ENCODE data around the gene PTH2R.

The PTH2R gene

DNA sequence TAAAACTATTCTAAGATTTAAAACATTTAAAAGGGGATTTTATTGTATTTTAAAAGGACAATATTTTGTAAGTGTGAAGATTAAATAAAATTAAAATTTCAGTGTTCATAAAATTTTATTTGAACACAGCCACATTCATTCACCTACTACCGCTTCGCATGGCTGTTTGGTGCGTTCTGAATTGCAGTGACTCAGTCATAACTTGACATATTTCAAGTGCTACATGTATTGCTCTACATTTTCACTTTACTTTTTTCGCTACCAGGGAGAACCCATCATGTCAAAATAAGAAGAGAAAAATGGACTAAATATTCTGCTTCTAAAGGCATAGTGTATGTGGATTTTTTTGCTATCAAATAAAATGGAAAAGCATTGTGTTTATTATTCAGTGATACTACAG, 8.7 kb downstream of the PTH2R start:
- no peaks in the 10 kb centered on the region for H3K9me2 ChIP-seq (replicated peaks; ENCODE audit: control insufficient read depth, low read length)
- no peaks in the 10 kb centered on the region for H3K4me1 ChIP-seq (ENCODE audit: control insufficient read depth, low read length)
- 0 out of 2 replicates have a peak, but pooled peaks cover 3% of the 10 kb centered on the region for H3K27me3 ChIP-seq (ENCODE audit: control insufficient read depth, low read length)
- H4K20me1 ChIP-seq (ENCODE audit: control insufficient read depth, insufficient read depth, low read depth, low read length) = no peaks in the 10 kb centered on the region
- H3K4me3 ChIP-seq (ENCODE audit: low read length) = no peak overlapping the region
- TF ChIP-seq, protein P1, sequence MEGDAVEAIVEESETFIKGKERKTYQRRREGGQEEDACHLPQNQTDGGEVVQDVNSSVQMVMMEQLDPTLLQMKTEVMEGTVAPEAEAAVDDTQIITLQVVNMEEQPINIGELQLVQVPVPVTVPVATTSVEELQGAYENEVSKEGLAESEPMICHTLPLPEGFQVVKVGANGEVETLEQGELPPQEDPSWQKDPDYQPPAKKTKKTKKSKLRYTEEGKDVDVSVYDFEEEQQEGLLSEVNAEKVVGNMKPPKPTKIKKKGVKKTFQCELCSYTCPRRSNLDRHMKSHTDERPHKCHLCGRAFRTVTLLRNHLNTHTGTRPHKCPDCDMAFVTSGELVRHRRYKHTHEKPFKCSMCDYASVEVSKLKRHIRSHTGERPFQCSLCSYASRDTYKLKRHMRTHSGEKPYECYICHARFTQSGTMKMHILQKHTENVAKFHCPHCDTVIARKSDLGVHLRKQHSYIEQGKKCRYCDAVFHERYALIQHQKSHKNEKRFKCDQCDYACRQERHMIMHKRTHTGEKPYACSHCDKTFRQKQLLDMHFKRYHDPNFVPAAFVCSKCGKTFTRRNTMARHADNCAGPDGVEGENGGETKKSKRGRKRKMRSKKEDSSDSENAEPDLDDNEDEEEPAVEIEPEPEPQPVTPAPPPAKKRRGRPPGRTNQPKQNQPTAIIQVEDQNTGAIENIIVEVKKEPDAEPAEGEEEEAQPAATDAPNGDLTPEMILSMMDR (IDR thresholded peaks at IDR 0.05; ENCODE audit: low read depth, low read length, poor library complexity, severe bottlenecking) = no peak
- TF ChIP-seq EZH2phosphoT487 (IDR thresholded peaks at IDR 0.05; ENCODE audit: borderline replicate concordance, low read length) = no peak
- H3F3A ChIP-seq (ENCODE audit: control insufficient read depth, insufficient read depth) = no peaks in the 10 kb centered on the region
- H3K27ac ChIP-seq (ENCODE audit: low read depth, low read length) = no peak overlapping the region
- H3K9me3 ChIP-seq (ENCODE audit: control insufficient read depth, insufficient read depth, low read length) = no peaks in the 10 kb centered on the region
- H3K4me2 ChIP-seq (ENCODE audit: low read length) = no peak overlapping the region
- no peaks in the 10 kb centered on the region for H3K36me3 ChIP-seq (ENCODE audit: control insufficient read depth, low read length)
- H3K79me2 ChIP-seq (ENCODE audit: control insufficient read depth, low read length) = no peaks in the 10 kb centered on the region

DNA sequence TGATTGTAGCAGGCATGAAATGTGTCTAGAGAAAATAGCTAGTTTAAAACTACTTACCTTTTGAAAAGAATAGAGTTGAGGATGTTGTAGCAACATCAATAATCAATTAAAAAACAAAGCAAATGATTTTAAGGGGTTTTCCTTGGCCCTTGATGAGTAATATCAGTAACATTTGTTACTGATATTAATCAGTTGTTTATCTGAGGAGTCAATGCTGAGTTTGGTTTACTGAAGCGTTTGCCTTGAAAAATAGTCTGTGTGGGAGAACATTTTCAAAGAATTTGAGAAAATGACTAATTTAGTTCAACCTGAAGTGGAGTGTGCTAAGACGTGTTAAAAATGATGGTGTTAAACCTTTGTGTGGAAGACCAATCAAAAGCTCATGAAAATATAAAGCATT, 9.3 kb downstream of the PTH2R start:
- Histone ChIP-seq H3F3A (ENCODE audit: control insufficient read depth, insufficient read depth) (no peaks in the 10 kb centered on the region), H3K4me2 (ENCODE audit: low read length) (no peak overlapping the region), H4K20me1 (ENCODE audit: control insufficient read depth, insufficient read depth, low read depth, low read length) (no peaks in the 10 kb centered on the region), H3K79me2 (ENCODE audit: control insufficient read depth, low read length) (no peaks in the 10 kb centered on the region), H3K4me3 (ENCODE audit: low read length) (no peak overlapping the region), H3K36me3 (ENCODE audit: control insufficient read depth, low read length) (no peaks in the 10 kb centered on the region), H3K27me3 (ENCODE audit: control insufficient read depth, low read length) (0 out of 2 replicates have a peak, but pooled peaks cover 3% of the 10 kb centered on the region), H3K4me1 (ENCODE audit: control insufficient read depth, low read length) (no peaks in the 10 kb centered on the region), H3K27ac (ENCODE audit: low read depth, low read length) (no peak overlapping the region), H3K9me3 (ENCODE audit: control insufficient read depth, insufficient read depth, low read length) (no peaks in the 10 kb centered on the region), H3K9me2 (replicated peaks; ENCODE audit: control insufficient read depth, low read length) (no peaks in the 10 kb centered on the region)
- TF ChIP-seq, protein P1 (IDR thresholded peaks at IDR 0.05; ENCODE audit: low read depth, low read length, poor library complexity, severe bottlenecking) = no peak
- no peak for TF ChIP-seq EZH2phosphoT487 (IDR thresholded peaks at IDR 0.05; ENCODE audit: borderline replicate concordance, low read length)

DNA sequence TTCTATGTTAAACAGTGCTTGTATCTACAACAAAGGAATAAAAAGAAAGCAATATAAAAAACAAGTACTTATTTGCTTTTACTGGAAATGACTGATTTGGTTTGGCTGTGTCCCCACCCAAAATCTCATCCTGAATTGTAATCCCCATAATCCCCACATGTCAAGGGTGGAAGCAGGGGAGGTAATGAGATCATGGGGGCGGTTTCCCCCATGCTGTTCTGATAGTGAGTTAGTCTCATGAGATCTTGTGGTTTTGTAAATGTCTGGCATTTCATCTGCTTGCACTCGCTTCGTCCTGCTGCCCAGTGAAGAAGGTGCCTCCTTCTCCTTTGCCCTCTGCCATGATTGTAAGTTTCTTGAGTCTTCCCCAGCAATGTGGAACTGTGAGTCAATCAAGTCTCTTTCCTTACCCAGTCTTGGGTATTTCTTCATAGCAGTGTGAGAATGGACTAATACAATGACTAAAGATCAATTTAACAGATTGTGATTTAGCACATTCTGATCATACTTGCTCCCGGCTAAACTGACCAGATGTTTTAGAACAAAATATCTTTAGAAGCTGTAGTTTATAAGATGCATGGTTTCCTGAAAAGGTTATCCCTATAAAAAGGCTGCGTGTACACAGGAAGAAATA, 19.9 kb downstream of the PTH2R start:
- TF ChIP-seq, protein P1 (IDR thresholded peaks at IDR 0.05; ENCODE audit: low read depth, low read length, poor library complexity, severe bottlenecking) = no peak
- no peak for TF ChIP-seq EZH2phosphoT487 (IDR thresholded peaks at IDR 0.05; ENCODE audit: borderline replicate concordance, low read length)
- Histone ChIP-seq H3K27ac (ENCODE audit: low read depth, low read length) (no peak overlapping the region), H3K4me3 (ENCODE audit: low read length) (no peak overlapping the region), H3K4me1 (ENCODE audit: control insufficient read depth, low read length) (no peaks in the 10 kb centered on the region), H3K4me2 (ENCODE audit: low read length) (no peak overlapping the region), H3K9me2 (replicated peaks; ENCODE audit: control insufficient read depth, low read length) (no peaks in the 10 kb centered on the region), H3F3A (ENCODE audit: control insufficient read depth, insufficient read depth) (no peaks in the 10 kb centered on the region), H4K20me1 (ENCODE audit: control insufficient read depth, insufficient read depth, low read depth, low read length) (no peaks in the 10 kb centered on the region), H3K27me3 (ENCODE audit: control insufficient read depth, low read length) (no peaks in the 10 kb centered on the region; the same call in 1 of the 2 replicates), H3K9me3 (ENCODE audit: control insufficient read depth, insufficient read depth, low read length) (no peaks in the 10 kb centered on the region), H3K79me2 (ENCODE audit: control insufficient read depth, low read length) (no peaks in the 10 kb centered on the region), H3K36me3 (ENCODE audit: control insufficient read depth, low read length) (no peaks in the 10 kb centered on the region)

All from DOHH2 (cell line).